Lower leg skin (tissue), 4 donors: Measurements from ENCODE around the gene TMPRSS11D. TPM values are rescaled to one million over a fixed set of nuclear protein-coding genes. Genes with fewer than 3 reads are reported as not detected.

Source experiments
- DNase-seq, 2 donors: peaks; one replicate each; pipeline ENCODE4 v3.0.0-alpha.2; 2019; ENCODE audit warnings: low spot score in 2 of 2
- H3K4me3 ChIP-seq: fragments of 200-600 bp; sonication (generic); 2 replicates; pipeline ENCODE4 v1.5.1; 2017; ENCODE audit warnings: mild to moderate bottlenecking, low read depth; ENCODE audit not compliant: poor library complexity, severe bottlenecking
- CTCF ChIP-seq, 3 donors: fragments of 450-650 bp; IDR thresholded peaks; one replicate each; pipeline ENCODE4 v1.5.1; 2016; ENCODE audit warnings: antibody characterized with exemption in 3 of 3, mild to moderate bottlenecking in 3 of 3, moderate library complexity in 2 of 3
- POLR2A ChIP-seq, 2 donors: fragments of 450-650 bp; IDR thresholded peaks; one replicate each; pipeline ENCODE4 v1.6.1; 2016 to 2017; ENCODE audit warnings: antibody characterized with exemption in 2 of 2, mild to moderate bottlenecking in 1 of 2, moderate library complexity in 1 of 2
- WGBS, 2 donors: methylation state at CpG; one replicate each; pipeline ENCODE4 v1.1.5; 2018; 5-methylcytosine and 5-hydroxymethylcytosine counted together
- intact Hi-C: fragments of 100-400 bp; cut with DNase I; formaldehyde crosslinking; loops from one replicate; pipeline ENCODE4 v1.15.0; 2023; ENCODE audit warnings: low total_unique reads
- total RNA-seq, 4 donors: library from RNA; depleted of rRNA; stranded (reverse); fragments of >200 nt; gene quantifications; one replicate each; pipeline ENCODE4 v1.1.0, GENCODE V29; 2016

The TMPRSS11D gene
- total RNA-seq, 4 donors from 2014 or later: 0.13 to 0.30 TPM; not detected in 2

GRCh38 chr4:67927251-67927650 is 43.4 kb upstream of the TMPRSS11D start:
- DNase-seq: no peak
- intact Hi-C loops: no loop called here
- TF ChIP-seq CTCF (IDR thresholded peaks at IDR 0.05) (no peak), POLR2A (IDR thresholded peaks at IDR 0.05) (no peak)
- no peak overlapping the region for H3K4me3 ChIP-seq
- 100% methylated on average over 3 of the region's 3 CpGs for WGBS, 2 donors

DNA sequence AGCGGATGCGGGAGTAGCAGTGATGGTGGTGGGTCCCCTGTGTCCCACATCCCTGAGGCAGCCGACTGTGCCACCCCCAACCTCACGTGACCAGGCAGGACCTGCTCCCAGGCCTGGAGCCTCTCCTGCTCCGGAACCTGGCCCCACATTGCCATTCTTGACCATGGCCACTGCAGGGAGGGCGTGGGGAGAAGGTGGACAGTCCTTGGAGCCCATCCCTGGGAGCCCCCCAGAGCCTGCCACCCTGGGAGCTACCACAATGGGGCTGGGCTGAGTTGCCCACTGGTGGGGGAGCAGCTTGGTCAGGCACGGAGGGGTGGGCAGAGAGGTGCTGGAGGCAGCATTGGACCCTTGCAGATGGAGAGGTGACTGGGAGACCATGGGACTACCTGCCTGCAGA is 42.7 kb upstream of the TMPRSS11D start:
- WGBS, 2 donors: 90 to 97% methylated on average over 7 of the region's 7 CpGs
- intact Hi-C loops: no loop called here

DNA sequence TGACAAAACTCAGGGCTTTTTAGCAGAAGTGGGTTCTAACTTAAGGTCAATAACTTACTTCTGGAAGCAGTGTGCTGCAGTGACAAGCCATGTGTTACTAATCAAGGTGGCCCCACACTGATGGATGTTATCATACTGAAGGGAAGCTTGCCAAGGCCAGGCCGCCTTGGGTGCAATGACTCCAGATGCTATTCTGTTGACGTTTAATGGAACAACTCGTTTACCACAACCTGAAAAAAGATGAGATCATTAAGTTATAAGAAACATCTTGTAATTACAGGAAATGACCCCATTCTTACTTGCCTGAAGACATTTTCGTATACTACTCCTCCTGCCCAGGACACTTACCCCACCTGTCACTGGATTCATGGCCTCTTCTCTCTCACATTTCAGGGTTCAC is 38.9 kb upstream of the TMPRSS11D start:
- TF ChIP-seq CTCF (IDR thresholded peaks at IDR 0.05) (no peak), POLR2A (IDR thresholded peaks at IDR 0.05) (no peak)
- H3K4me3 ChIP-seq: no peak overlapping the region
- intact Hi-C loops: no loop called here
- DNase-seq: no peak
- WGBS, 2 donors: 48 to 53% methylated on average over 4 of the region's 4 CpGs

More for the DNA sequence above, 42.7 kb upstream of the TMPRSS11D start:
- H3K4me3 ChIP-seq: no peak overlapping the region
- DNase-seq: no peak
- TF ChIP-seq POLR2A (IDR thresholded peaks at IDR 0.05): no peak
- no peak for TF ChIP-seq CTCF (IDR thresholded peaks at IDR 0.05)

DNA sequence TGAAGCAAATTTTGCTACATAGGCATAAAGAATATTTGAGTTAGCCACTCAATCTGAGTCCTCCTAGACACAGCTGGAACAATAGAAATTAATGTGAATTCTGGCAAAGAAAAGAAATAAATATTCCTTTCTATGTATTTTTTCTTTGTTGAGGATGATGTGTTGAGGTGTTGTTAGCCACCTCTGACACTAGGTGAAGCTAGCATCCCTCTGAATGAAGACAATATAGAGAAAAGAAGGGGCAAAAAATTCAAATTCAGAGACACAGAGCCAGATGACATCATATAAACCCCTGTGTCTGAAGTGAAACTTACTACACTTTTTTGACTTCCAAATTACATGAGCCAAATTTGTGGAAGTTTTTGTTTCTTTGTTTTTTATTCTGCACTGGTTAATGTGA is 34.6 kb upstream of the TMPRSS11D start:
- TF ChIP-seq CTCF (IDR thresholded peaks at IDR 0.05): no peak
- no peak for TF ChIP-seq POLR2A (IDR thresholded peaks at IDR 0.05)
- no peak for DNase-seq
- no peak overlapping the region for H3K4me3 ChIP-seq
- intact Hi-C loops: no loop called here

GRCh38 chr4:67915400-67915966 is 31.7 kb upstream of the TMPRSS11D start:
- H3K4me3 ChIP-seq: no peak overlapping the region
- WGBS, 2 donors: 66 to 69% methylated on average over 5 of the region's 5 CpGs
- DNase-seq: no peak
- intact Hi-C loops: no loop called here
- no peak for TF ChIP-seq POLR2A (IDR thresholded peaks at IDR 0.05)
- TF ChIP-seq CTCF (IDR thresholded peaks at IDR 0.05): no peak

DNA sequence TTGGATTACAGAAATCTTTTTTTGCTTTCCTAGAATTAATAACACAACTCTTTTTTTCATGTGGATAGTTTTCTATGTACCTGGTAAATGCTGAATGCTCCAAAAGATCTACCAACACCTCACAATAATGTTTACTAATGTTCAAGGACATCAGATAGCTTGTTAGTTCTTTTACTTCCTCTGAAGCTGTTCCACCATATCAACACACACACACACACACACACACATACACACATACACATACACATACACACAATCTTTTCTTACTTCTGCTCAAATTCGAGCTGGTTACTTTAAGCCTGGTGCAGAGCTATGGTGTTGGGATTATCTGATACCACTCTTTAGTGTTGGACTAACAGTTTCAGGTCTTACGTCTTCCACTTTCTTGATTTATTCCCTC is 28.3 kb upstream of the TMPRSS11D start:
- 82 to 90% methylated on average over 2 of the region's 2 CpGs for WGBS, 2 donors
- DNase-seq: no peak
- no peak for TF ChIP-seq POLR2A (IDR thresholded peaks at IDR 0.05)
- no peak for TF ChIP-seq CTCF (IDR thresholded peaks at IDR 0.05)
- intact Hi-C loops: no loop called here
- no peak overlapping the region for H3K4me3 ChIP-seq
